HL-60 (cell line): ENCODE results near the gene ADRB1.

Experiments used
- CTCF ChIP-seq: IDR thresholded peaks from one replicate; pipeline ENCODE4 v1.5.1; 2011; ENCODE audit warnings: low read length, control low read depth, inconsistent platforms; ENCODE audit not compliant: insufficient read depth
- REST ChIP-seq: IDR thresholded peaks from 2 replicates; pipeline ENCODE4 v1.6.1; 2012; ENCODE audit warnings: low read depth; ENCODE audit not compliant: insufficient replicate concordance
- SPI1 ChIP-seq: IDR thresholded peaks from 2 replicates; pipeline ENCODE4 v1.6.1; 2012; ENCODE audit warnings: low read depth, mild to moderate bottlenecking, borderline replicate concordance

- TF ChIP-seq CTCF = no peak
- no peak for TF ChIP-seq SPI1
- TF ChIP-seq REST = no peak
These were observed 10.1 kb upstream of the ADRB1 start for GRCh38 chr10:114033566-114033965.
